Lower leg skin (tissue), 4 donors: ENCODE results near the gene SHISAL1. TPM values are rescaled to one million over a fixed set of nuclear protein-coding genes. Genes with fewer than 3 reads are reported as not detected.
"Not testable (repeated sequence)": the region's sequence is repeated elsewhere in the genome, so short reads cannot be mapped to it uniquely, and the experiment has no call there.

Experiments used
- DNase-seq, 2 donors: peaks; one replicate each; pipeline ENCODE4 v3.0.0-alpha.2; 2019; ENCODE audit warnings: low spot score in 2 of 2
- H3K4me3 ChIP-seq: fragments of 200-600 bp; sonication (generic); 2 replicates; pipeline ENCODE4 v1.5.1; 2017; ENCODE audit warnings: mild to moderate bottlenecking, low read depth; ENCODE audit not compliant: poor library complexity, severe bottlenecking
- CTCF ChIP-seq, 3 donors: fragments of 450-650 bp; IDR thresholded peaks; one replicate each; pipeline ENCODE4 v1.5.1; 2016; ENCODE audit warnings: antibody characterized with exemption in 3 of 3, mild to moderate bottlenecking in 3 of 3, moderate library complexity in 2 of 3
- POLR2A ChIP-seq, 2 donors: fragments of 450-650 bp; IDR thresholded peaks; one replicate each; pipeline ENCODE4 v1.6.1; 2016 to 2017; ENCODE audit warnings: antibody characterized with exemption in 2 of 2, mild to moderate bottlenecking in 1 of 2, moderate library complexity in 1 of 2
- WGBS, 2 donors: methylation state at CpG; one replicate each; pipeline ENCODE4 v1.1.5; 2018; 5-methylcytosine and 5-hydroxymethylcytosine counted together
- intact Hi-C: fragments of 100-400 bp; cut with DNase I; formaldehyde crosslinking; loops from one replicate; pipeline ENCODE4 v1.15.0; 2023; ENCODE audit warnings: low total_unique reads
- total RNA-seq, 4 donors: library from RNA; depleted of rRNA; stranded (reverse); fragments of >200 nt; gene quantifications; one replicate each; pipeline ENCODE4 v1.1.0, GENCODE V29; 2016

The SHISAL1 gene
- total RNA-seq, 4 donors from 2014 or later: 0.08 to 0.42 (median 0.28) TPM

GRCh38 chr22:44305888-44306287 lies 6.9 kb downstream of the SHISAL1 start:
- no peak overlapping the region for H3K4me3 ChIP-seq
- TF ChIP-seq CTCF (IDR thresholded peaks at IDR 0.05) (no peak), POLR2A (IDR thresholded peaks at IDR 0.05) (no peak)
- 57 to 77% methylated on average over 10 of the region's 10 CpGs for WGBS, 2 donors
- no peak for DNase-seq
- intact Hi-C loops: no loop called here

- intact Hi-C loops: no loop called here
Observed at GRCh38 chr22:44305455-44305854, 7.3 kb downstream of the SHISAL1 start.

GRCh38 chr22:44304911-44305310 lies 7.8 kb downstream of the SHISAL1 start:
- no peak for DNase-seq
- intact Hi-C loops: no loop called here
- WGBS, 2 donors: 93% methylated on average over 2 of the region's 2 CpGs

More at GRCh38 chr22:44305455-44305854, 7.3 kb downstream of the SHISAL1 start:
- no peak overlapping the region for H3K4me3 ChIP-seq
- TF ChIP-seq CTCF (IDR thresholded peaks at IDR 0.05): no peak
- TF ChIP-seq POLR2A (IDR thresholded peaks at IDR 0.05): no peak
- WGBS, 2 donors: 76 to 90% methylated on average over 7 to 8 of the region's 13 CpGs
- no peak for DNase-seq

GRCh38 chr22:44304354-44304753 lies 8.4 kb downstream of the SHISAL1 start:
- no peak for DNase-seq
- intact Hi-C loops: no loop called here
- 58 to 66% methylated on average over 9 of the region's 9 CpGs for WGBS, 2 donors
- H3K4me3 ChIP-seq: no peak overlapping the region
- TF ChIP-seq CTCF (IDR thresholded peaks at IDR 0.05): no peak
- no peak for TF ChIP-seq POLR2A (IDR thresholded peaks at IDR 0.05)

More at GRCh38 chr22:44304911-44305310, 7.8 kb downstream of the SHISAL1 start:
- no peak for TF ChIP-seq POLR2A (IDR thresholded peaks at IDR 0.05)
- no peak for TF ChIP-seq CTCF (IDR thresholded peaks at IDR 0.05)
- H3K4me3 ChIP-seq: no peak overlapping the region

- DNase-seq, H3K4me3 ChIP-seq, intact Hi-C loops: not testable (repeated sequence)
- 83 to 88% methylated on average over 8 to 9 of the region's 10 CpGs for WGBS, 2 donors
Observed at GRCh38 chr22:44302363-44302762, 10.4 kb downstream of the SHISAL1 start.

- intact Hi-C loops: no loop called here
- WGBS, 2 donors: 78 to 85% methylated on average over 19 of the region's 19 CpGs
Observed at GRCh38 chr22:44301039-44301438, 11.7 kb downstream of the SHISAL1 start.

More at GRCh38 chr22:44301039-44301438, 11.7 kb downstream of the SHISAL1 start:
- no peak for TF ChIP-seq CTCF (IDR thresholded peaks at IDR 0.05)
- no peak for TF ChIP-seq POLR2A (IDR thresholded peaks at IDR 0.05)
- no peak overlapping the region for H3K4me3 ChIP-seq
- no peak for DNase-seq
